Calu3 (cell line): ENCODE data around the gene LRTM2. TPM values are rescaled to one million over a fixed set of nuclear protein-coding genes. Genes with fewer than 3 reads are reported as not detected.

Experiments used
- BruUV-seq: library from RNA; stranded (reverse); fragments of 400-500 nt; replicated peaks from 2 replicates; lab custom pipeline; 2021; lab: Mats Ljungman, UMichigan
- CTCF ChIA-PET: fragments of 300-600 bp; sonication (Branson Sonifier 250); formaldehyde crosslinking; loops from one replicate; lab custom pipeline; 2022; ENCODE audit warnings: antibody characterized with exemption; lab: Charles Lee
- DNase-seq: peaks from one replicate; pipeline ENCODE4 v3.0.0; 2022
- H3K27ac Mint-ChIP-seq: one replicate; pipeline ENCODE4 v1.8.0; 2022; ENCODE audit warnings: mixed read lengths; ENCODE audit not compliant: unreplicated experiment
- H3K27me3 Mint-ChIP-seq: one replicate; pipeline ENCODE4 v1.8.0; 2022; ENCODE audit warnings: mixed read lengths; ENCODE audit not compliant: unreplicated experiment
- H3K36me3 Mint-ChIP-seq: one replicate; pipeline ENCODE4 v1.8.0; 2022; ENCODE audit warnings: mild to moderate bottlenecking, moderate library complexity, mixed read lengths; ENCODE audit not compliant: insufficient read depth, unreplicated experiment
- H3K4me1 Mint-ChIP-seq: one replicate; pipeline ENCODE4 v1.8.0; 2022; ENCODE audit warnings: mild to moderate bottlenecking, low read depth, mixed read lengths; ENCODE audit not compliant: unreplicated experiment
- H3K4me3 Mint-ChIP-seq: one replicate; pipeline ENCODE4 v1.8.0; 2022; ENCODE audit warnings: mild to moderate bottlenecking, low read depth, moderate library complexity, mixed read lengths; ENCODE audit not compliant: unreplicated experiment
- H3K9me3 Mint-ChIP-seq: one replicate; pipeline ENCODE4 v1.8.0; 2022; ENCODE audit warnings: low read depth, mixed read lengths; ENCODE audit not compliant: unreplicated experiment
- intact Hi-C: fragments of 100-400 bp; cut with micrococcal nuclease; formaldehyde crosslinking; loops from one replicate; pipeline ENCODE4 v1.10.0; 2022; ENCODE audit not compliant: unreplicated experiment
- total RNA-seq: library from RNA; stranded (reverse); gene quantifications from 2 replicates; pipeline ENCODE4 v1.2.3, GENCODE V29; 2022
- TF ChIP-seq, protein P1 (sequence below): fragments of 200-600 bp; IDR thresholded peaks from one replicate; pipeline ENCODE4 v1.8.0; 2022; ENCODE audit warnings: antibody characterized with exemption; ENCODE audit not compliant: unreplicated experiment

The LRTM2 gene
- total RNA-seq, 1 experiment from 2014 or later = not detected

DNA sequence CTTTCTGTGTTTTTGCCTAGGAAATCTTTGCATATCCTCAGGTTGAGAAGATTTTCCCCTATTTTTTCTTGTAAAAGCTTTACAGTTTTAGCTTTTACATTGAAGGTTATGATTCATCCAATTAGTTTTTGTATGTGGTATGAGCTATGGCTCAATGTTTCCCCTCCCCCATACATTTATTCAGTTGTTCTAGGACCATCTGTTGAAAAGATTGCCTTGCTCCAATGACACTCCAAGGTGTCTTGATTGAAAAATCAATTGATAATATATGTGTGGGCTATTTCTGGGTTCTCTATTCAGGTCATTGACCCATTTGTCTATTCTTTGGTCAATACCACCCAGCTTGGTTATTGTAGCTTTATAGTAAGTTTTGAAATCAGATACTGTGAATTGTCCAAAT lies 42.6 kb downstream of the LRTM2 start:
- Mint-ChIP-seq H3K27me3 (peaks cover 80% of the 10 kb centered on the region), H3K27ac (no peak overlapping the region), H3K9me3 (no peaks in the 10 kb centered on the region), H3K4me3 (no peak overlapping the region), H3K4me1 (no peaks in the 10 kb centered on the region), H3K36me3 (no peaks in the 10 kb centered on the region)
- CTCF ChIA-PET = no interaction called here
- TF ChIP-seq, protein P1, sequence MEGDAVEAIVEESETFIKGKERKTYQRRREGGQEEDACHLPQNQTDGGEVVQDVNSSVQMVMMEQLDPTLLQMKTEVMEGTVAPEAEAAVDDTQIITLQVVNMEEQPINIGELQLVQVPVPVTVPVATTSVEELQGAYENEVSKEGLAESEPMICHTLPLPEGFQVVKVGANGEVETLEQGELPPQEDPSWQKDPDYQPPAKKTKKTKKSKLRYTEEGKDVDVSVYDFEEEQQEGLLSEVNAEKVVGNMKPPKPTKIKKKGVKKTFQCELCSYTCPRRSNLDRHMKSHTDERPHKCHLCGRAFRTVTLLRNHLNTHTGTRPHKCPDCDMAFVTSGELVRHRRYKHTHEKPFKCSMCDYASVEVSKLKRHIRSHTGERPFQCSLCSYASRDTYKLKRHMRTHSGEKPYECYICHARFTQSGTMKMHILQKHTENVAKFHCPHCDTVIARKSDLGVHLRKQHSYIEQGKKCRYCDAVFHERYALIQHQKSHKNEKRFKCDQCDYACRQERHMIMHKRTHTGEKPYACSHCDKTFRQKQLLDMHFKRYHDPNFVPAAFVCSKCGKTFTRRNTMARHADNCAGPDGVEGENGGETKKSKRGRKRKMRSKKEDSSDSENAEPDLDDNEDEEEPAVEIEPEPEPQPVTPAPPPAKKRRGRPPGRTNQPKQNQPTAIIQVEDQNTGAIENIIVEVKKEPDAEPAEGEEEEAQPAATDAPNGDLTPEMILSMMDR = no peak
- BruUV-seq = no TSS peak
- DNase-seq = no peak
- intact Hi-C loops = no loop called here

DNA sequence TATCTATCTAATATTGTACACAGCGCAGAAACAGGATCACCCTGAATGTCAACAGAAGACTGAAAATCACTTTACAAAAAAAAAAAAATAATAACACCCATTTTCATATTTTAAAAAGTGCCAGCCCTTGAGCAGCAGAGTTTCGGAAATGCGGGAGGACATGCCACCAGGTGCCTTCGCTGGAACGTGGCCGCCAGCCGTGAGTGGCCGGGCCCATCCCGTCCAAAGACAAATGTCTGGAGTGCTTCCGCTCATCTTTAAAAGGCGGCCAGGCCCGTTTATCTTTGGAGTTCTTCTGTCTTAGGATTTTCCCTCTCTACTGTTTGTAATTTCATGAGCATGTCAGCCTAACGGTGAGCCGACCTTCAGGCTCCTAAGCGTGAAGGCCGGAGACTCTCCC lies 43.5 kb downstream of the LRTM2 start:
- peaks cover 80% of the 10 kb centered on the region for H3K27me3 Mint-ChIP-seq
- no peaks in the 10 kb centered on the region for H3K4me1 Mint-ChIP-seq
- H3K36me3 Mint-ChIP-seq = no peaks in the 10 kb centered on the region
- no TSS peak for BruUV-seq
- TF ChIP-seq, protein P1 = no peak
- CTCF ChIA-PET = no interaction called here
- H3K27ac Mint-ChIP-seq = no peak overlapping the region
- no peak for DNase-seq
- intact Hi-C loops = no loop called here
- H3K9me3 Mint-ChIP-seq = no peaks in the 10 kb centered on the region
- H3K4me3 Mint-ChIP-seq = no peak overlapping the region

DNA sequence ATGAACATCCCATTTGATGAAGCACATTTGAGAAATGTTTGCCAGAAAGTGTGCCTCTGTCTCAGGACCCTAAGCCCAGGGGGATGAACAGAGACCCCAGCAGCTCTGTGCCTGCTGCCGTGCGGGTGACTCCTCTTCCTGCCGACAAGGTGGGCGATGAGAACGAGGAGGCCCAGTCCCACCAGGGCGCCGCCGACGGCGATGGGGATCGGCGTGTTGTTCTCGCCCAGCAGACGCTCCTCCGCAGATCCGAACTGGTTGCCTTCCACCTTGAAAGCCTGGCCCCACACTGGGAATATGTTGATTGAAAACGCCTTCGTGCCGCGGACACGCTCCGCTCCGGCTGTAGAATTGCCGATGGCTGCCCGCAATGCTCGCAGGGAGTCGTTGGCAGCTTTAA lies 44.1 kb downstream of the LRTM2 start:
- H3K36me3 Mint-ChIP-seq = no peaks in the 10 kb centered on the region
- no peak overlapping the region for H3K4me3 Mint-ChIP-seq
- H3K9me3 Mint-ChIP-seq = peaks cover 1% of the 10 kb centered on the region
- no TSS peak for BruUV-seq
- peaks cover 80% of the 10 kb centered on the region for H3K27me3 Mint-ChIP-seq
- no peaks in the 10 kb centered on the region for H3K4me1 Mint-ChIP-seq
- TF ChIP-seq, protein P1 = no peak
- intact Hi-C loops = no loop called here
- no peak overlapping the region for H3K27ac Mint-ChIP-seq
- CTCF ChIA-PET = no interaction called here
- no peak for DNase-seq

DNA sequence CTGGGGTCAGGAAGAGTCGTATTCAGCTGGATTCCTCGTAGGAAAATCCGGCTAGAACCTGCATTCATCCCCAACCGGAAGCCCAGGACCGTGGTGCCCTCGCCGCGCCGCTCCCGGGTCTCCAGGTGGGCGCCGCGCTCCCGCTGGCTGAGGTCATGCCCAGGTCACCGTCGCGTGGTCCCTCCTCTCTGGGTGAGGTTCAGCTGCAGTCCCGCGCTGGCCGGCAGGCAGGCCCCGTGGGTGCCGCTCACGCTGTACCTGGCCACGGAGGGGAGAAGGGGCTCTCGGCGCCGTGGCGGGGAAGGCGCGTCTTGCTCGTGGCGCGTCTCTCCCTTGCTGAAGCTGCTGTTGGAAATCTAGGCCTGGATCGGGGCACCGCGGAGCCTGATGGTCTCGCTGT lies 44.5 kb downstream of the LRTM2 start:
- no TSS peak for BruUV-seq
- Mint-ChIP-seq H3K9me3 (peaks cover 5% of the 10 kb centered on the region), H3K4me1 (no peaks in the 10 kb centered on the region), H3K27me3 (peaks cover 80% of the 10 kb centered on the region), H3K36me3 (no peaks in the 10 kb centered on the region), H3K4me3 (no peak overlapping the region), H3K27ac (no peak overlapping the region)
- CTCF ChIA-PET = interaction anchor here (1.2 kb wide), 1 partner anchor 43 kb away, joined by 4 read pairs; no protein-coding TSS in a partner anchor
- TF ChIP-seq, protein P1 = no peak
- DNase-seq = no peak
- intact Hi-C loops = no loop called here
